K562 (cell line): ENCODE results near the gene ECI2. TPM values are rescaled to one million over a fixed set of nuclear protein-coding genes. Genes with fewer than 3 reads are reported as not detected.

Experiments
- ATF7 ChIP-seq: fragments of 450-650 bp; IDR thresholded peaks from 2 replicates; pipeline ENCODE4 v1.7.1; 2014; ENCODE audit warnings: mild to moderate bottlenecking, moderate library complexity
- BRD4 ChIP-seq: fragments of 200-600 bp; sonication (generic); IDR thresholded peaks from 2 replicates; pipeline ENCODE4 v1.6.1; 2017; ENCODE audit warnings: inconsistent platforms
- BRD9 ChIP-seq: fragments of 450-650 bp; IDR thresholded peaks from 2 replicates; pipeline ENCODE4 v1.6.1; 2018; ENCODE audit warnings: low read depth; ENCODE audit not compliant: partially characterized antibody
- CCNT2 ChIP-seq: IDR thresholded peaks from 2 replicates; pipeline ENCODE4 v1.6.1; 2011; ENCODE audit warnings: borderline replicate concordance, low read depth, mild to moderate bottlenecking, moderate library complexity, mixed read lengths, low read length; ENCODE audit not compliant: insufficient read length; ENCODE audit errors: extremely low read depth
- CREB3L1 ChIP-seq: fragments of 450-650 bp; IDR thresholded peaks from 2 replicates; pipeline ENCODE4 v1.6.1; 2014; ENCODE audit warnings: low read depth, mild to moderate bottlenecking, moderate library complexity, borderline replicate concordance
- DDX20 ChIP-seq: fragments of 450-650 bp; IDR thresholded peaks from 2 replicates; pipeline ENCODE4 v1.6.1; 2016; ENCODE audit warnings: missing genetic modification characterization, low read depth, mild to moderate bottlenecking, missing compliant biosample characterization, moderate library complexity
- E2F1 ChIP-seq: sonication (generic); formaldehyde crosslinking; IDR thresholded peaks from 2 replicates; pipeline ENCODE4 v1.8.1; 2023; ENCODE audit warnings: mild to moderate bottlenecking, missing genetic modification reagents, moderate library complexity
- FOXK2 ChIP-seq, 2 experiments: fragments of 450-650 bp; IDR thresholded peaks in 1 of 2; conservative IDR thresholded peaks in 1 of 2; 2 replicates each; pipeline ENCODE4 v1.6.1; 2016; ENCODE audit warnings: low read depth in 2 of 2, mild to moderate bottlenecking in 1 of 2
- HDAC8 ChIP-seq: fragments of 450-650 bp; IDR thresholded peaks from 2 replicates; pipeline ENCODE4 v1.6.1; 2016; ENCODE audit warnings: mild to moderate bottlenecking, missing genetic modification characterization, moderate library complexity, missing compliant biosample characterization
- HLTF ChIP-seq: fragments of 450-650 bp; IDR thresholded peaks from 2 replicates; pipeline ENCODE4 v1.6.1; 2016
- HMG20B ChIP-seq: fragments of 250-450 bp; sonication (Bioruptor Pico); IDR thresholded peaks from 2 replicates; pipeline ENCODE4 v1.5.0; 2021; ENCODE audit warnings: mild to moderate bottlenecking
- IFI16 ChIP-seq: fragments of 250-450 bp; sonication (Bioruptor Pico); IDR thresholded peaks from 2 replicates; pipeline ENCODE4 v2.1.2; 2022; ENCODE audit warnings: mild to moderate bottlenecking, inconsistent platforms
- KLF6 ChIP-seq: fragments of 250-450 bp; sonication (Bioruptor Pico); IDR thresholded peaks from 2 replicates; pipeline ENCODE4 v1.4.0; 2020; ENCODE audit warnings: mild to moderate bottlenecking, moderate library complexity, borderline replicate concordance
- MAFF ChIP-seq: IDR thresholded peaks from 2 replicates; pipeline ENCODE4 v1.6.1; 2012; ENCODE audit warnings: low read length, improper control_type of control experiment
- NFE2 ChIP-seq: IDR thresholded peaks from 2 replicates; pipeline ENCODE4 v1.6.1; 2014; ENCODE audit warnings: antibody characterized with exemption, low read depth
- NR2C2 ChIP-seq, 2 experiments: fragments of 200-800 bp in 1 of 2; sonication (Bioruptor generic) in 1 of 2; sonication (generic) in 1 of 2; formaldehyde crosslinking in 1 of 2; IDR thresholded peaks; 2 replicates each; pipeline versions ENCODE4 v1.6.1 to v1.8.0; 2016 to 2022; ENCODE audit warnings: mild to moderate bottlenecking in 1 of 2, missing compliant biosample characterization in 1 of 2, missing genetic modification characterization in 1 of 2, missing genetic modification reagents in 1 of 2
- POLR2AphosphoS2 ChIP-seq: IDR thresholded peaks from 2 replicates; pipeline ENCODE4 v1.6.1; 2012; ENCODE audit warnings: low read length, improper control_type of control experiment
- RUNX1 ChIP-seq: sonication (generic); IDR thresholded peaks from 2 replicates; pipeline ENCODE4 v1.6.1; 2016; ENCODE audit warnings: antibody characterized with exemption, low read depth
- SAP30 ChIP-seq: fragments of 200-600 bp; sonication (generic); IDR thresholded peaks from 2 replicates; pipeline ENCODE4 v1.6.1; 2012; ENCODE audit warnings: borderline replicate concordance, low read depth, mild to moderate bottlenecking, moderate library complexity, low read length, control low read depth, inconsistent platforms; ENCODE audit not compliant: insufficient read depth, poor library complexity, severe bottlenecking
- SRSF9 ChIP-seq: fragments of 200-400 bp; formaldehyde crosslinking; IDR thresholded peaks from 2 replicates; pipeline ENCODE4 v1.6.1; 2017; ENCODE audit warnings: low read depth, low read length, borderline replicate concordance
- TCF3 ChIP-seq: sonication (generic); formaldehyde crosslinking; IDR thresholded peaks from 2 replicates; pipeline ENCODE4 v1.4.0; 2020; ENCODE audit warnings: mild to moderate bottlenecking, missing genetic modification reagents
- TFE3 ChIP-seq: fragments of 450-650 bp; formaldehyde crosslinking; IDR thresholded peaks from 2 replicates; pipeline ENCODE4 v1.4.0; 2020; ENCODE audit warnings: mild to moderate bottlenecking, mixed read lengths
- U2AF2 ChIP-seq: fragments of 200-400 bp; formaldehyde crosslinking; optimal IDR thresholded peaks from 2 replicates; pipeline ENCODE3; 2017; ENCODE audit warnings: low read depth, mild to moderate bottlenecking, low read length
- XRCC4 ChIP-seq: IDR thresholded peaks from one replicate; pipeline ENCODE4 v1.6.1; 2011; ENCODE audit not compliant: insufficient read depth, insufficient read length; ENCODE audit errors: extremely low read depth
- ZNF124 ChIP-seq: sonication (generic); formaldehyde crosslinking; IDR thresholded peaks from 2 replicates; pipeline ENCODE4 v1.8.1; 2022; ENCODE audit warnings: missing genetic modification reagents
- ZNF274 ChIP-seq: IDR thresholded peaks from 2 replicates; pipeline ENCODE4 v1.6.1; 2011; ENCODE audit warnings: low read depth, mild to moderate bottlenecking, low read length, moderate library complexity, borderline replicate concordance
- polyA plus RNA-seq, 8 experiments: library from polyadenylated mRNA; depleted of rRNA in 4 of 8; stranded (reverse) in 5 of 8; unstranded in 3 of 8; fragments of >200 nt; fragmentation: Nextera tagmentation in 2 of 8; fragmentation: Illumina TruSeq in 1 of 8; extraction: Ambion mirVana in 2 of 8; extraction: Trizol in 1 of 8; gene quantifications; 2 replicates each; pipeline versions ENCODE4 v1.2.1 to v1.2.3, GENCODE V29; 2011 to 2014; ENCODE audit warnings: inconsistent platforms in 1 of 8, missing spikeins in 1 of 8
- total RNA-seq, 7 experiments: library from RNA; depleted of rRNA in 6 of 7; stranded (reverse); fragments of >200 nt in 6 of 7; fragmentation: Illumina TruSeq in 2 of 7; extraction: Trizol in 2 of 7; gene quantifications; 2 replicates each; pipeline versions ENCODE4 v1.2.1 to v1.2.3, GENCODE V29; 2011 to 2021; ENCODE audit warnings: low replicate concordance in 1 of 7

ECI2 gene
- total and polyA plus RNA-seq, 9 of the 15 experiments (the other 6 are each of a cell fraction or from before 2014, with no cell fraction given) = 80.7 to 377 (median 142) TPM

- TF ChIP-seq SRSF9 (no peak), ZNF124 (no peak), NFE2 (0 out of 2 replicates have a peak, but pooled peaks have one; percentile 10), TFE3 (CRISPR knock-in tag) (no peak), POLR2AphosphoS2 (no peak), MAFF (0 out of 2 replicates have a peak, but pooled peaks have one; percentile 11), U2AF2 (no peak), BRD4 (no peak), DDX20 (tag) (no peak), HLTF (no peak), KLF6 (CRISPR knock-in tag) (no peak), TCF3 (peak; percentile 97), FOXK2 (conservative IDR thresholded peaks at IDR 0.05 in 1 of 2, IDR thresholded peaks at IDR 0.05 in 1 of 2; ENCODE audit: low read depth in 2 of 2) (0 out of 4 replicates have a peak, but pooled peaks of 1 of the 2 experiments have one; percentile 22), NR2C2 (CRISPR knock-in tag; IDR thresholded peaks at IDR 0.05) (no peak), NR2C2 (tag; IDR thresholded peaks at IDR 0.05) (no peak), ATF7 (peak; percentile 68), CREB3L1 (no peak), HMG20B (CRISPR knock-in tag) (no peak), E2F1 (CRISPR knock-in tag) (no peak), CCNT2 (peak; percentile 92), HDAC8 (tag) (no peak), ZNF274 (no peak), RUNX1 (no peak), XRCC4 (no peak), BRD9 (no peak), SAP30 (no peak), IFI16 (CRISPR knock-in tag) (no peak)
Measured at GRCh38 chr6:4176907-4177306, 41.5 kb upstream of the ECI2 start (continued).
